Mucosa of stomach (tissue), 1 donor: ENCODE data around the gene MAVS.
"Not testable (repeated sequence)": the region's sequence is repeated elsewhere in the genome, so short reads cannot be mapped to it uniquely, and the experiment has no call there.

Experiments
- H3K27me3 ChIP-seq: one replicate; pipeline ENCODE4 v1.7.0; 2013; ENCODE audit warnings: mild to moderate bottlenecking, low read length; ENCODE audit not compliant: control insufficient read depth, insufficient read depth
- H3K36me3 ChIP-seq: one replicate; pipeline ENCODE4 v1.7.0; 2013; ENCODE audit warnings: low read length; ENCODE audit not compliant: control insufficient read depth, insufficient read depth
- H3K4me1 ChIP-seq: one replicate; pipeline ENCODE4 v1.7.0; 2013; ENCODE audit warnings: mild to moderate bottlenecking, low read length; ENCODE audit not compliant: control insufficient read depth, insufficient read depth
- H3K4me3 ChIP-seq: one replicate; pipeline ENCODE4 v1.7.0; 2013; ENCODE audit warnings: low read length
- H3K9ac ChIP-seq: one replicate; pipeline ENCODE4 v1.7.0; 2013; ENCODE audit warnings: mild to moderate bottlenecking, low read length, moderate library complexity
- H3K9me3 ChIP-seq: one replicate; pipeline ENCODE4 v1.7.0; 2013; ENCODE audit warnings: mild to moderate bottlenecking, low read length, moderate library complexity; ENCODE audit not compliant: control insufficient read depth
- donor health status: Pancreatic carcinoma.

Gene MAVS

DNA sequence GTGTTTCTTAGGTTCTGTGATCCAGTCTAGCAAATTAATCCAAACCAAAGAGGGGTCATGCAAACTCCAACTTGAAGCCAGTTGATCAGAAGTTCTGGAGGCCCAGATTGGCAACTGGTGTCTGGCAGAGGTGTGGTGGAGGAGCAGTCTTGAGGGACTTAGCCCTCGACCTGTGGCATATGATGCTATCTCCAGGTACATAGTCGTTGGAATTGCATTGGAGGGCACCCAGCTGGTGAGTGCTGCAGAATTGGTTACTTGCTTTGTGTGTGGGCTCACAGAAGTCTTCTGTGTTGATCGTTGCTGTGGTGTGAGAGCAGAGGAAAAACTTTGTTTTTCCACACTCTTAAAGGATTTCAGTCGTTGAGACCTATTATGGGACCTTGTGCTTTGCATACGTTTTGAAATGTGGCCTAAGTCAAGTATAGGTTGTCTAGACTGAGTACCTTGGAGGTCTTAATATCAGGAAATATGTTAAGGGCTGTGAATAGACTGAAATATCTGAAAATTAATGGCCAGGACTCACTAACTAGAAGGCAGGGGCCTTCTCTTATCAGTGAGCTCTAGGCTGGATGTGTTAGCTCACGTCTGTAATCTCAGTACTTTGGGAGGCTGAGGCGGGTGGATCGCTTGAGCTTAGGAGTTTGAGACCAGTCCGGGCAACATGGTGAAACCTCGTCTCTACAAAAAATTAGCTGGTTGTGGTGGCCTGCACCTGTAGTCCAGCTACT, 50.4 kb downstream of the MAVS start:
- Histone ChIP-seq H3K9me3 (no peaks in the 10 kb centered on the region), H3K4me1 (peaks cover 27% of the 10 kb centered on the region), H3K36me3 (no peaks in the 10 kb centered on the region), H3K4me3 (no peak overlapping the region), H3K27me3 (no peaks in the 10 kb centered on the region), H3K9ac (no peak overlapping the region)

DNA sequence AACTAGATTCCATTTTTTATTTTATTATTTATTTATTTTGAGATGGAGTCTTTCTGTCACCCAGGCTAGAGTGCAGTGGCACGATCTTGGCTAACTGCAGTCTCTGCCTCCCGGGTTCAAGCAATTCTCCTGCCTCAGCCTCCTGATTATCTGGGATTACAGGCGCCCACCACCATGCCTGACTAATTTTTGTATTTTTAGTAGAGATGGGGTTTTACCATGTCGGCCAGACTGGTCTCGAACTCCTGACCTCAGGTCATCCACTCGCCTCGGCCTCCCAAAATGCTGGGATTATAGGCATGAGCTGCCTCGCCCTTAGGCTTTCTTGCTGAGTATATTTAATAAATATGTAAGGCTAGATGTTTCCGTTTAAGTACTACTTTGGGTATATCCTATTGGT, 51.5 kb downstream of the MAVS start:
- H3K27me3 ChIP-seq, H3K9me3 ChIP-seq, H3K4me3 ChIP-seq, H3K9ac ChIP-seq, H3K36me3 ChIP-seq: not testable (repeated sequence)
- H3K4me1 ChIP-seq: peaks cover 26% of the 10 kb centered on the region

DNA sequence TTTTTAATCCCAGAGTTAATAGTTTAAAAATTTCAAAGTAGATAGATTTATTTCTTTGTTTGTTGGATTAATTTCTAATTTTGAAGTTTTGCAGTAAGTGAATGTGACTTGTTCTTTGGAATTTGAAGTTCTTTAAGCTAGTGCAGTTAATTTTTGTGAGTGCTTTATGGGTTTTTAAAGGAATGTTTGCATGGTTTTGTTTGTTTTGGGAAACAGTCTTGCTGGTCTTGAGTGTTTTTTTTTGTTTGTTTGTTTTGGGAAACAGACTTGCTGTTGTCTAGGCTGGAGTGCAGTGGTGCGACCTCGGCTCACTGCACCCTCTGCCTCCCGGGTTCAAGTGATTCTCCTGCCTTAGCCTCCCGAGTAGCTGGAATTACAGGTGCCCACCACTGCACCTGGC, 52.0 kb downstream of the MAVS start:
- no peak overlapping the region for H3K4me3 ChIP-seq
- H3K9ac ChIP-seq: no peak overlapping the region
- H3K4me1 ChIP-seq: peaks cover 22% of the 10 kb centered on the region
- H3K36me3 ChIP-seq: no peaks in the 10 kb centered on the region
- no peaks in the 10 kb centered on the region for H3K27me3 ChIP-seq
- H3K9me3 ChIP-seq: no peaks in the 10 kb centered on the region

DNA sequence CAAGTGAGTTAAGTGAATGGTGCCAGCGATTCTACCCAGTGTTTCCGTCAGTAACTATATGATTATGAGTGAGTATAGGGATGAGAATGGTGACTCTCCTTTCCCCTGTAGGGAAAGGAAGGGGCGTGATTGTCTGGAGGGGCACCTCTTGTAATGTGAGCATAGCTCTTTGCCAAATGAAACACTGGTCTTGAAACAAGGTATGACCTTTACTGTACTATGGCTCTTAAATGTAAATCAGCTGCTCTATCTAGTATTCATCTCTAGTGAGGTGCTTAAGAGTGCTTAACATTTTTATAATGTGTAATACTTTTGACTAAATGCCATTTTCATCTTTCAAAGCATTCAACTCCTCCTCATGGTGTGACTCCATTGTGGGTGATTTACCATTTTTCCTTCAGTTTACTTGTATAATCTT, 53.6 kb downstream of the MAVS start:
- Histone ChIP-seq H3K9me3 (no peaks in the 10 kb centered on the region), H3K9ac (no peak overlapping the region), H3K4me1 (peaks cover 21% of the 10 kb centered on the region), H3K36me3 (no peaks in the 10 kb centered on the region), H3K27me3 (no peaks in the 10 kb centered on the region), H3K4me3 (no peak overlapping the region)

DNA sequence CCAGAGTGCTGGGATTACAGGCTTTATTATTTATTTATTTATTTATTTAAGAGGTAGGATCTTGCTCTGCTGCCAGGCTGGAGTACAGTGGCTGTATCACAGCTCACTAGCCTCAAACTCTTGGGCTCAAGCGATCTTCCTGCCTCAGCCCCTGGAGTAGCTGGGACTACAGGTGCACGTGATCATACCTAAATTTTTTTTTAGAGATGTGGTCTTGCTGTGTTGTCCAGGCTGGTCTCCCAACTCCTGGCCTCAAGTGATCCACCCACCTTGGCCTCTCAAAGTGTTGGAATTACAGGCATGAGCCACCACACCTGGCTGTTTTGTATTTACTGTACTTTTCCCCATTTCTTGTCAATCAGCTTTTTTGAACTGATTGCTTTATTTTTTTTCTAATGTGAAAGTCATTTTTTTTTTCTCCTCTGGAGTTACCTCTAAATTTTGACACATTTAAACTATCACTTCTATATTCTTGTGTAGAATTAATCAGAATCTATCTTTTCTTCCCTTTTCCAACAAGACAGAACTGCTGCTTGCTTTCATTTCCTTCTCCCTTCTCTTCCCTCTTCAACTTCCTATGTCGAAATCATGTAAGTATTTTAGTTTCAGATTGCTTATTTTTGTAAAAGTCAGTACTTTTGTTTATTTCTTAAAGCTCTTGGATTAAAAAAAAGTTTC, 54.5 kb downstream of the MAVS start:
- H3K4me1 ChIP-seq: peaks cover 20% of the 10 kb centered on the region

DNA sequence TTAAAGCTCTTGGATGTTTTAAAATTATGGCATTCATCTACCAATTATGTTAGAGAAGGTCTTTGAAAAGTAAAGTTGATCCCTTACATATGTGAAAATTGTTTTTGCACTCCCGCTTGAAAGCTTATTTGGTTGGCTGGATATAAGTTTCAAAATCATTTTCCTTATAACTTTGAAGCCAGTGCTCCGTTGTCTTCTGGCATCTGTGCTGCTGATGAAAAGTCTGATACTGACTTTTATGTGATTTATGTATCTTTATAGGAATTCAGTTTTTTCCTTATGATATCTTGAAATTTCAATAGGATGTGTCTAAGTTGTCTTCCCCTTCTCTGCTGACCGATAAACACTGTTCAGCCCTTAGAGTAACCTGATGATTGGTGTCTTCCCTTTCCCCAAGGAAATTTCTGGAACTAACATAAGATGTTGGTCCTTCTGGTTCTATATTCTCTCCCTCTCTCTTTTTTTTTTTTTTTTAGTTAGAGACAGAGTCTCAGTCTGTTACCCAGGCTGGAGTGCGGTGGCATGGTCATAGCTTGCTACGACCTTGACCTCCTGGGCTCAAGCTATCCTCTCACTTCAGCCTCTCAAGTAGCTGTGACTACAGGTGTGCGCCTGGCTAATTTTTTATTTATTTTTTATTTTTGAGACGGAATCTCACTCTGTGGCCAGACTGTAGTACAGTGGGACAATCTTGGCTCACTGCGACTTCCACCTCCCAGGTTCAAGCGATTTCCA, 55.2 kb downstream of the MAVS start:
- no peaks in the 10 kb centered on the region for H3K27me3 ChIP-seq
- no peak overlapping the region for H3K4me3 ChIP-seq
- H3K4me1 ChIP-seq: peaks cover 12% of the 10 kb centered on the region
- no peak overlapping the region for H3K9ac ChIP-seq
- no peaks in the 10 kb centered on the region for H3K36me3 ChIP-seq
- H3K9me3 ChIP-seq: no peaks in the 10 kb centered on the region

More for the DNA sequence above, 54.5 kb downstream of the MAVS start:
- Histone ChIP-seq H3K9ac (no peak overlapping the region), H3K36me3 (no peaks in the 10 kb centered on the region), H3K27me3 (no peaks in the 10 kb centered on the region), H3K9me3 (no peaks in the 10 kb centered on the region), H3K4me3 (no peak overlapping the region)

DNA sequence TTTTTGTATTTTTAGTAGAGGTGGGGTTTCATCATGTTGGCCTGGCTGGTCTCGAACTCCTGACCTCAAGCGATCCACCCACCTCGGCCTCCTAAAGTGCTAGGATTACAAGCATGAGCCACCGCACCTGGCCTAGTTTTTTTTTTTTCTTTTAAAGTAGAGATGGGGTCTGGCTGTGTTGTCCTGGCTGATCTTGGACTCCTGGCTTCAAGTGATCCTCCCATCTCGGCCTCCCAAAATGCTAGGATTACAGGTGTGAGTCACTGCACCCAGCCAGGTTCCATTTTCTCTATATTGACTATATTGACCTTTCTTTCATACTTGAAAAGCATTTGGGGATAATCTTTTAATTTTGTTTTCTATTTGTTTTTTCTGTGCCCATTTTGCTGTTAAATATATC, 55.8 kb downstream of the MAVS start:
- no peaks in the 10 kb centered on the region for H3K36me3 ChIP-seq
- H3K4me3 ChIP-seq: no peak overlapping the region
- H3K27me3 ChIP-seq: no peaks in the 10 kb centered on the region
- H3K4me1 ChIP-seq: peaks cover 7% of the 10 kb centered on the region
- no peak overlapping the region for H3K9ac ChIP-seq
- H3K9me3 ChIP-seq: no peaks in the 10 kb centered on the region

DNA sequence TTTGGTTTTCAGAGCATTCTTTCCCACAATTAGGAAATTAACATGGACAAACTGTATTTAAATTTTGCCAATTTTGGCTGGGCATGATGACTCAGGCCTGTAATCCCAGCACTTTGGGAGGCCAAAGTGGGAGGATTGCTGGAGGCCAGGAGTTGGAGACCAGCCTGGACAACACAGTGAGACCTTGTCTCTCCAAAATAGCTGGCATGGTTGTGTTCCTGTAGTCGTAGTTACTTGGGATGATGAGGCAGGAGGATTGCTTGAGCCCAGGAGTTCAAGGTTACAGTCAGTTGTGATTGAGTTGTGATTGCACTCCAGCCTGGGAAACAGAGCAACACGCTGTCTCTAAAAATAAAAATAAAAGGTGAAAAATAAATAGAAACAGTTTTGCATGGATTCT, 57.6 kb downstream of the MAVS start:
- H3K27me3 ChIP-seq: no peaks in the 10 kb centered on the region
- H3K9ac ChIP-seq: no peak overlapping the region
- H3K4me1 ChIP-seq: peaks cover 3% of the 10 kb centered on the region
- H3K36me3 ChIP-seq: no peaks in the 10 kb centered on the region
- H3K4me3 ChIP-seq: no peak overlapping the region
- H3K9me3 ChIP-seq: no peaks in the 10 kb centered on the region

DNA sequence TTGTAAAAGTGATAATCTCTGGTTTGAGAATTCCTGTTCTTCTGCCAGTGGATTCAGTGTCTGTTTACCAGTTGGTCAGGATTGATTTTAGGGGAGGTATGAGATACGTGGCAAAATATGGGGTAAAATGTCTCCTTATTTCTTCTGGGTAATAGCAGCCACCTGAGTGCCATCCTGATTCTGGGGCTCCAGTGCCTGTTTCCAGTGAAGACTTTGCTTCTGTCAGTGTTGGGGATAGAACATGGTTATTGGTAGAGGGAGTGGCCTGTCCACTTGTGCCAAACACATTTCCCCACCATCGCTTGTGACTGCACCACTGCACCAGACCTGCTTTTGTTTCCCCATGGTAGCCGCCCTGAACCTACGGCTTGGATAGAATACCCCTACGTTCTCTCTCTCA, 58.2 kb downstream of the MAVS start:
- H3K9me3 ChIP-seq: no peaks in the 10 kb centered on the region
- no peaks in the 10 kb centered on the region for H3K27me3 ChIP-seq
- H3K4me3 ChIP-seq: no peak overlapping the region
- H3K9ac ChIP-seq: no peak overlapping the region
- H3K4me1 ChIP-seq: peaks cover 3% of the 10 kb centered on the region
- H3K36me3 ChIP-seq: no peaks in the 10 kb centered on the region

DNA sequence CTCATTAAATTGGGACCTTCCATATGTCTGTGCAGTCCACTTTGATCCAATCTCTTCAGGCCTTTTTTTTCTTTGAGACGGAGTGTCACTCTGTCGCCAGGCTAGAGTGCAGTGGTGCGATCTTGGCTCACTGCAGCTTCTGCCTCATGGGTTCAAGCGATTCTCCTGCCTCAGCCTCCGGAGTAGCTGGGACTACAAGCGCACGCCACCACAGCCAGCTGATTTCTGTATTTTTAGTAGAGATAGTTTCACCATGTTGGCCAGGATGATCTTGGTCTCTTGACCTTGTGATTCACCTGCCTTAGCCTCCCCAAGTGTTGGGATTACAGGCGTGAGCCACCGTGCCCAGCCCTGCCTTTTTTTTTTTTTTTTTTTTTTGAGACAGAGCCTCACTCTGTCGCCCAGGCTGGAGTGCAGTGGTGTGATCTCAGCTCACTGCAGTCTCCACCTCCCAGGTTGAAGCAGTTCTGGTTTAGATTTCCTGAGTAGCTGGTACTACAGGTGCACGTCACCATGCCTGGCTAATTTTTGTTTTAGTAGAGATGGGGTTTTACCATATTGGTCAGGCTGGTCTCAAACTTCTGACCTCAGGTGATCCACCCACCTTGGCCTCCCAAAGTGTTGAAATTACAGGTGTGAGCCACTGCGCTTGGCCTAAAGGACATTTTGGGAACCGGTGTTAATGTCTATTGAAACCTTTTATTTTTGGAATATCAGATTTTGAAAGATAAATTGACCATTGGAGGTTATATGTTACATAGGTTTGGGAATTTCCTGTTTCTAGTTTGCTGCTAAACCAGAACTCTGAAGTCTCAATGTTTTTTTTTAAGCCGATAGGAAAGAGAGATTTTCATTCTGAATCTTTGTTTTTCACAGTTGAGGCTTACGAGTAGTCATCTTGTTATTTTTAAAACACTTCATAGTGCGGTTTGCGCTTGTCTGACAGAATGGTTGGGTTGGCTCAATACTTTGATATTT, 60.4 kb downstream of the MAVS start:
- not testable (repeated sequence) for H3K4me1 ChIP-seq, H3K9me3 ChIP-seq, H3K36me3 ChIP-seq, H3K4me3 ChIP-seq, H3K27me3 ChIP-seq, H3K9ac ChIP-seq

DNA sequence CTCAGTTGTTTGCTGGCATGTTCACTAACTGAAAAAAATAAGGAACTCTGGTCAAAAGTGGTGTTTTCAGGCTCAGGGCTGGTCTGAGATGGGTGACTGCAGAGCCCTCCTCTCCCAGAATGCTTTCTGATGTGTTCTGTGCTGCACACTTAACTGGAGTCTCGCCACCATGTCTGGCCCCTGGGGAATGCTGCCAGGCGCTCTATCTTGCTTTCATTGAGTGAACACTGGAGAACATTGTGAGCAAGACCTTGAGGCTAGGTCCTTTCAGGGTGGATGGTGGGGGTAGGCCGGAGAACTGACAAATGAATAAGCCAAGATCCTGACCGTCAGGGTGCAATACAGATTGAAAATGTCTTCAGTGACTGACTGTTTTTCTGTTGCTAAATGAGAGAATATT, 62.0 kb downstream of the MAVS start:
- no peak overlapping the region for H3K9ac ChIP-seq
- no peaks in the 10 kb centered on the region for H3K9me3 ChIP-seq
- H3K4me1 ChIP-seq: no peaks in the 10 kb centered on the region
- no peaks in the 10 kb centered on the region for H3K27me3 ChIP-seq
- H3K36me3 ChIP-seq: no peaks in the 10 kb centered on the region
- H3K4me3 ChIP-seq: no peak overlapping the region
